ENCODE measurements around the gene LRRC40.

- TF ChIP-seq CTCF (IDR thresholded peaks at IDR 0.05) (no peak), EP300 (IDR thresholded peaks at IDR 0.05) (no peak), POLR2AphosphoS5 (IDR thresholded peaks at IDR 0.05) (no peak), POLR2A (IDR thresholded peaks at IDR 0.05; ENCODE audit: low read depth) (no peak)
Observed at GRCh38 chr1:70134148-70134547, 71.2 kb downstream of the LRRC40 start.

All from esophagus muscularis mucosa (tissue), 4 donors.